Adrenal gland (tissue), 5 donors: Measurements from ENCODE around the gene KIAA0586.

Experiments
- POLR2A ChIP-seq, 2 donors: fragments of 450-650 bp; IDR thresholded peaks; one replicate each; pipeline ENCODE4 v1.6.1; 2017; ENCODE audit warnings: antibody characterized with exemption in 2 of 2, mild to moderate bottlenecking in 2 of 2, moderate library complexity in 1 of 2
- TF ChIP-seq, protein P1 (sequence below), 6 experiments: fragments of 450-650 bp in 4 of 6; fragments of 200-600 bp in 2 of 6; sonication (generic) in 1 of 6; IDR thresholded peaks; 1 replicate in 5 of 6; 2 replicates in 1 of 6; pipeline versions ENCODE4 v1.5.1 to v1.8.0; 2016 to 2021; ENCODE audit warnings: antibody characterized with exemption in 6 of 6, mild to moderate bottlenecking in 2 of 6, moderate library complexity in 1 of 6
- donor health status: DM: no; HTN: no; CAD: no.

DNA sequence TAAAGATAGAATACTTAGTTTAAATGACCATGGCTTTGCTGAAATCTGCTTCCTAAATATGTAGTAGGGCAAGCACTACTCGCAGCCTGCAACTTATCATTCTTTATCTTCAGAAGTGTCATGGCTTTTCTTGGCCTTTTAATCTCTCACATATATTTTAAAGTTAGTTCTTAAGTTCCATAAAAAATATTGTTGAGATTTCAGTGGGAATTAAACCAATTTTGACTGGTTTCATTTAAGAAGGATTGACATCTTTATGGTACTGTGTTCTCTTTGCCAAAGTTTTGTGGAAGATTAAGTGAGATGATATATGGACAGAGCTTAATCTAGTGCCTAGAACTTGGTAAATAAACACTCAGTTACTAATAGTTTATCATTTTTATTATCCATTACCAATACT lies 56.7 kb downstream of the KIAA0586 start:
- TF ChIP-seq, protein P1, sequence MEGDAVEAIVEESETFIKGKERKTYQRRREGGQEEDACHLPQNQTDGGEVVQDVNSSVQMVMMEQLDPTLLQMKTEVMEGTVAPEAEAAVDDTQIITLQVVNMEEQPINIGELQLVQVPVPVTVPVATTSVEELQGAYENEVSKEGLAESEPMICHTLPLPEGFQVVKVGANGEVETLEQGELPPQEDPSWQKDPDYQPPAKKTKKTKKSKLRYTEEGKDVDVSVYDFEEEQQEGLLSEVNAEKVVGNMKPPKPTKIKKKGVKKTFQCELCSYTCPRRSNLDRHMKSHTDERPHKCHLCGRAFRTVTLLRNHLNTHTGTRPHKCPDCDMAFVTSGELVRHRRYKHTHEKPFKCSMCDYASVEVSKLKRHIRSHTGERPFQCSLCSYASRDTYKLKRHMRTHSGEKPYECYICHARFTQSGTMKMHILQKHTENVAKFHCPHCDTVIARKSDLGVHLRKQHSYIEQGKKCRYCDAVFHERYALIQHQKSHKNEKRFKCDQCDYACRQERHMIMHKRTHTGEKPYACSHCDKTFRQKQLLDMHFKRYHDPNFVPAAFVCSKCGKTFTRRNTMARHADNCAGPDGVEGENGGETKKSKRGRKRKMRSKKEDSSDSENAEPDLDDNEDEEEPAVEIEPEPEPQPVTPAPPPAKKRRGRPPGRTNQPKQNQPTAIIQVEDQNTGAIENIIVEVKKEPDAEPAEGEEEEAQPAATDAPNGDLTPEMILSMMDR (IDR thresholded peaks at IDR 0.05), result no peak
- no peak for TF ChIP-seq POLR2A (IDR thresholded peaks at IDR 0.05)
